H7 (cell line): ENCODE results near the gene MKLN1. TPM values are rescaled to one million over a fixed set of nuclear protein-coding genes. Genes with fewer than 3 reads are reported as not detected.
"Not testable (repeated sequence)": the region's sequence is repeated elsewhere in the genome, so short reads cannot be mapped to it uniquely, and the experiment has no call there.

Experiments
- DNase-seq: peaks from one replicate; pipeline ENCODE4 v3.0.0; 2012
- H3K27me3 ChIP-seq: 2 replicates; pipeline ENCODE4 v1.6.0; 2011; ENCODE audit warnings: mild to moderate bottlenecking, low read length; ENCODE audit not compliant: control insufficient read depth, insufficient read depth
- H3K36me3 ChIP-seq: replicated peaks from 2 replicates; pipeline ENCODE4 v1.5.1; 2011; ENCODE audit warnings: low read length; ENCODE audit not compliant: control insufficient read depth, insufficient read depth
- H3K4me3 ChIP-seq: 2 replicates; pipeline ENCODE4 v1.5.1; 2011; ENCODE audit warnings: low read depth, mild to moderate bottlenecking, control low read depth, low read length, moderate library complexity; ENCODE audit not compliant: insufficient read depth
- total RNA-seq: library from RNA; depleted of rRNA; stranded (reverse); fragments of >200 nt; shearing (Covaris generic); gene quantifications from 2 replicates; pipeline ENCODE4 v1.2.3, GENCODE V29; 2014

MKLN1 gene
- total RNA-seq, 1 experiment from 2014 or later = 22.9 TPM

DNA sequence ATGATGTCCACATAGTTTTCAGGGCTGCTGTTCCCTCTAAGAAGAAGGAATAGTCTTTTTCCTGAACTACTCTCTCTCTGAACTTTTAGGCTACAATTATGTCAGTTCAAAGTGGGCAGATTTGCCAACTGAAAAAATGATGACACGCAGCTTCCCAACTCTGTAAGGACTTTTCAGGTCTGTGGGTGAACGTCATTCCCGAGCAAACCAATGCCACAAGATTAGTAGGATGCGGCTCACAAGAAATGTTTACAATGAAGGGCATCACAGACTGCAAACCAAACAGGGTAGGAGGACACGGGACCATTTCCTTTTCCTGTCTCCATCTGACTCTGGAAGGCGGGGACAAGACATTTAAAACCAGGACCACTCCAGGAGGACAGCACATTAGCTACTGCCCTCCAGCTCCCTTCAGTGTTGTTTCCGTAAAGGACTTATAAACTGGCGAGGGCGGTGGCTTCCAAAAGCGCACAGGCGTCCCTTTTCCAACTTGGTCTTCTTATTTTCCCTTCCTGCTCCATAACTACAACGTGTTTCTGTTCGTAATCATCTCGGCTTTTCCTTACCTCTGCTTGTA, 539 bp upstream of the MKLN1 start:
- no peaks in the 10 kb centered on the region for H3K36me3 ChIP-seq
- peak overlapping the region; percentile 93 for H3K4me3 ChIP-seq
- no peaks in the 10 kb centered on the region for H3K27me3 ChIP-seq
- DNase-seq = peak; percentile 43

DNA sequence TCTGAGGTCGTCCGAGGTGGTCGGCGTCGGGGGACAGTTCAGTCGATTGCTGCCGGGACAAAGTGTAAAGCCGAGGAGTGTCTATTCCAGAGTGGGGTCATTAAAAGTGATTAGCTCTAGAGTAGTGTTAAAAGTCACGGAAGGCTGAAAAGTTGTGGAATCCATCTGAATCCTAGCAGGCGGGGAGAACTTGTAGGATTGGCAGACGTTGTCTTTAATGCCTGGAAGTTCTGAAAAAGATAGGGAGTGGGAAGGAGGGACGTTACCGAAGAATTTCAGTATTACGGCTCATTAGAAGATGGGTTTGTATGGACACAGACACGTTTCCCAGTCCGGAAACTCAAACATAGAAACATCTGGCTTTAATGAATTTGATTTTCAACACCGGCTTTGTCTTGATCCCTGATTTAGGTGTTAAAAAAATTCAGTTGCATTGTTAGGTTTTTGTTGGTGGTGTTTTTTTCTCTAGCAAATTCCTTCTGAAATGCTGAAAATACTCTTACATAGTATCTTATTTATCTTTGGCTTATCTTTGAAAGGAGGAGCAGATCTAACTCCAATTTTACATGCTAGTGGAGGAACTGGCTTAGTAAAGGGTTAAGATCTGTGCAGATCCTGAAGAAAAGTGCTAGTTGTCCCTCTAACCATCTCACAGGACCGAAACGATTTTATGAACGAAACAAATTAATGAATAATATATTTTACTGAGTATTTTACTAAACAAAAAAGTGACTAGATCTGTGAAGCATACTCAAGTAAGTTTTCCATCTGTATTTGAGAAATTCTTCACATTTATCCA, 900 bp downstream of the MKLN1 start:
- no peaks in the 10 kb centered on the region for H3K27me3 ChIP-seq
- peak overlapping the region; percentile 93 for H3K4me3 ChIP-seq
- no peak for DNase-seq
- peaks cover 1% of the 10 kb centered on the region; the same call in 1 of the 2 replicates for H3K36me3 ChIP-seq

DNA sequence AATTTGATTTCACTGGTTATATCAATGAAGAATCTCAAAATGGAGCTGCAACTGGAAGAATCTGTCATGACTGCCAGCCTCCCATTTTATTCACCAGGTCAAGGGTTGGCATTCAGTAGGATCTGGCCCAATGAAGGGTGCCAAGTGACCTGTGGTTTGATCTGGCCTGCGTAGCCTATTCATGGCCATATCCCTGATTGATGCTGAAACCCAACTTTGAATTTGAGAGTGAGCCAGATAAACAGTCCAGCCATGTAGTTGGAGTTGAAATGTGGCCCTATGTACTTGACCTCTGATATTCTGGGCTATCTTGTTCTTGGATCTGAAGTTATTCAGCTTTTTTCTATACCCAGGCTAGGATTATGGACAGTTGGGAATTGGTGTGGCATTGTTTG, 1.5 kb downstream of the MKLN1 start:
- no peak for DNase-seq
- no peak overlapping the region; the same call in 1 of the 2 replicates for H3K4me3 ChIP-seq
- peaks cover 1% of the 10 kb centered on the region; the same call in 1 of the 2 replicates for H3K36me3 ChIP-seq
- no peaks in the 10 kb centered on the region for H3K27me3 ChIP-seq

DNA sequence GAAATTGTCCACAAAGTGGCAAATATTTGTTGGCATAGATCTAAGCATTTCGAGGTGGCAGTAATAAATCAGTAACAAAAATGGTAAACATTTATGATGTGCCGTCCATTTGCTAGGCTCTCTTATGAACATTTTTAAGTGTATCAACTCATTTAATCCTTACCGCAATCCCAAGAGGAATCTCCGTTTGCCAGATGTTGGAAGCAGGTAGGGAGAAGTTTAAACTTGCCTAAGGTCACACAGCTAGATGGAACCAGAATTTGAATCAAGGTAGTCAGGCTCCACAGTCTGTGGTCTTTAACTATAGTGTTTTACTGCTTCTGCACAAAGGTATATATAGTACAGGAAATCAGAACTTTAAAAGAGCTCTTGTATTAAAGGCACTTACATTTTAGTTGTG, 2.6 kb downstream of the MKLN1 start:
- Histone ChIP-seq H3K4me3 (no peak overlapping the region), H3K36me3 (peaks cover 1% of the 10 kb centered on the region; the same call in 1 of the 2 replicates), H3K27me3 (no peaks in the 10 kb centered on the region)
- DNase-seq = no peak

DNA sequence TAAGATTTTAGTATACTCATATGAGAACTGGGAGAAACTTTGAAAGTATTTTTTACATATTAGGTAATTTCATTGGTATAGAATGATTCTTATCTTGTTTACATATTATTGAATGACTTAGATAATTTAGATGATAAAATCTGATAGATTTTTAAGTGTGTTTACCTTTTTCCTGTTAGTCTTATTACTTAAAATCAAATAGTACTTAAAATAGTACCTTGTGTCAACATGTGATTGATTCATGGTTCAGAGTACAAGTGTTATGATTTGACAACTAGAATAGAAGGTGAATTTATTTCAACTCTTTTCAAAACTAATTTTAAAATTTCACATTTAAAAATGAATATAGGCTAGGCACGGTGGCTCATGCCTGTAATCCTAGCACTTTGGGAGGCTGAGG, 4.1 kb downstream of the MKLN1 start:
- Histone ChIP-seq H3K36me3 (peaks cover 1% of the 10 kb centered on the region; the same call in 1 of the 2 replicates), H3K27me3 (no peaks in the 10 kb centered on the region), H3K4me3 (no peak overlapping the region)
- DNase-seq = no peak

DNA sequence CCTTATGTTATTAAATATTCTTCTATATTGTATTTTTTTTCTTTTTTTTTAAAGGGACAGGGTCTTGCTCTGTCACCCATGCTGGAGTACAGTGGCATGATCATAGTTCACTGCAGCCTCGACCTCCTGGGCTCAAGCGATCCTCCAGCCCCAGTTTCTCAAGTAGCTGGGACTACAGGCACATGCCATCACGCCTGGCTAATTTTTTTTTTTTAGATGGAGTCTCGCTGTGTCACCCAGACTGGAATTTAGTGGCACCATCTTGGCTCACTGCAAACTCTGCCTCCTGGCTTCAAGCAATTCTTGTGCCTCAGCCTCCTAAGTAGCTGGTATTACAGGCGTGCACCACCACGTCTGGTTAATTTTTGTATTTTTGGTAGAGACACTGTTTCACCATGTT, 5.1 kb downstream of the MKLN1 start:
- H3K27me3 ChIP-seq, H3K4me3 ChIP-seq, DNase-seq, H3K36me3 ChIP-seq: not testable (repeated sequence)

DNA sequence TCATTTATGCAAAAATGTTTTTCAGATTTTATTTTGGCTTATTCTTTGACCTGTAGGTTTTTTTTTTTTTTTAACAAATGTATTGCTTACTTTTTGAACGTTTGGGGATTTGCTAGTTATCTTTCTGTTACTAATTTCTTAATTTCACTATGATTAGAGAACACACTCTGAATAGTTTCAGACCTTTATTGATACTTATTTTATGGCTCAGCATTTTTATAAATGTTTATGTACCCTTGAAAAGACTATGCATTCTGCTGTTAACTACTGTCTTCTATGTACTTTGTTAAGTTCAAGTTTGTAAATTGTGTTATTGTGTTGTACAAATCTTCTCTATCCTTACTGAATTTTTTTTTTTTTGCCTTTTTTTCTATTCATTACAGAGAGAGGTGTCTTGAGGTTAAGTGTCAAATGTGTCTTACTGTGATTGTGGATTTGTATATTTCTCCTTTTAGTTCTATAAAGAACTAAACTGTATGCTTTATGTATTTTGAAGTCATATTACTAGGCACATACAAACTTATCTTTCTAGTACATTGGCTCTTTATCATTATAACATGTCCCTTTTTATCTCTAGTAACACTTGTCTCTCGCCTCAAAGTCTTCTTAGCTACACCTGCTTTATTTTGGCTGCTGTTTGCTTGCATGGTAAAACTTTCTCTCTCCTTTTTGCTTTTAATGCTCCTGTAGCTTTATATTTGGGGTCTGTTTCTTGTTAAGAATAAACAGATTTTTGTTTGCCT, 8.1 kb downstream of the MKLN1 start:
- no peaks in the 10 kb centered on the region for H3K27me3 ChIP-seq
- peaks cover 1% of the 10 kb centered on the region; the same call in 1 of the 2 replicates for H3K36me3 ChIP-seq
- no peak overlapping the region for H3K4me3 ChIP-seq
- no peak for DNase-seq

DNA sequence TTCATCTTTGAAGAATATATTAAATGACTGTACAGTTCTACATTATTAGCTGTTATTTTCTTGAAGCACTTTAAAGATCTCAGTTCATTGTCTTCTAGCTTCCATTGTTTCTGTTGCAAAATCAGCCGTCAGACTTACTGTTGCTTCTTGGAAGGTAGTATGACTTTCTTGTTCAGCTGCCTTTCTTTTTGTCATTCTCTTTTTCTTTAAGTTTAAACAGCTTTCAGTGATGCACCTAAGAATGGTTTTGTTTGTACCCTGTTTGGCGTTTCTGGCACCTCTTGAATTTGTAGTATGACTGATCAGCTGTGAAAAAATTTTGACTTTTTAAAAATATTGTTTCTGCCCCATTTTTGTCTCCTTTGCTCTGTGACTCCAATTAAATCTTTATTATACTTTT, 9.3 kb downstream of the MKLN1 start:
- Histone ChIP-seq H3K36me3 (peaks cover 1% of the 10 kb centered on the region; the same call in 1 of the 2 replicates), H3K27me3 (no peaks in the 10 kb centered on the region), H3K4me3 (no peak overlapping the region)
- DNase-seq = no peak

DNA sequence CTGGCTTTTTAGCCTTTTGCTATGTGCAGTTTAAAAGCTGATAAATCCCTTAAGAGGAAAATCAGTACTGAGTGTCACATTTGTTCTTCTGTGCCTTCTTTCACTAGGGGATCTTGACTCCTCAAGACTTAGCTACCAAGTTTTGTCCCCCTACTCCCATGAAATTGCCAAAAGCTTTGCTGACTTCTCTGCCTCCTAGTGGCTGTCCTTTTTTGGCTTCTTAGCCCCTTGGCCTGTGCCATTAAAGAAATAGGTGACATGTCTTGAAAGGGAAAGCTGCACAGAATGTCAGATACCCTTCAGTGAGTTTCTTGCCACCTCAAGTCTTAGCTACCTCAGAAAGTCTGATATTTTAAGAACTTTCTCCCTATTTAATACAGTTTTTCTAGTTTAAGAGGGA, 10.5 kb downstream of the MKLN1 start:
- DNase-seq = no peak
- no peaks in the 10 kb centered on the region for H3K36me3 ChIP-seq
- no peaks in the 10 kb centered on the region for H3K27me3 ChIP-seq
- no peak overlapping the region for H3K4me3 ChIP-seq

DNA sequence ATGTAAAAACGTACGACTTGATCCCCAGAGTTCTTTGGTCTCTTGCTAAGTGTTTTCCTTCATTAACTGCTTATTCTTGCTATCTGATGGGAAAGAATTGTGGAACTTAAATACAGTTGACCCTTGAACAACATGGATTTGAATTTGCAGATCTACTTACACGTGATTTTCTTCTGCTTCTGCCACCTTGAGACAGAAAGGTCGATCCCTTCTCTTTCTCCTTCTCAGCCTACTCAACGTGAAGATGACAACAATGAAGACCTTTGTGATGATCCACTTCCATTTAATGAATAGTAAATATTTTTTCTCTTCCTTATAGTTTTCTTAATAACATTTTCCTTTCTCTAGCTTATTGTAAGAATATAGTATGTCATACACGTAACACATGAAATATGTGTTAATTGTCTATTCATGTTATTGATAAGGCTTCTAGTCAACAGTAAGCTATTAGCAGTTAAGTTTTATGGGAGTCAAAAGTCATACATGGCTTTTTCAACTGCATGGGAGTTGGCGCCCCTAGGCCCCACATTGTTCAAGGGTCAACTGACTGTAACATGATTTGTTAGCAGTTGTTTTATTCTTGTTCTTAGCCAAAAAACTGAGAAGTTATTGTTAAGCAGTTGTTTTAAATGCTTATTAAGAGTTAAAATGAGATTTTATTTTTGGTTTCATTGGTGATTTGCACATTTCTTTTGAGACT, 11.2 kb downstream of the MKLN1 start:
- no peak for DNase-seq
- Histone ChIP-seq H3K27me3 (no peaks in the 10 kb centered on the region), H3K4me3 (no peak overlapping the region), H3K36me3 (no peaks in the 10 kb centered on the region)

DNA sequence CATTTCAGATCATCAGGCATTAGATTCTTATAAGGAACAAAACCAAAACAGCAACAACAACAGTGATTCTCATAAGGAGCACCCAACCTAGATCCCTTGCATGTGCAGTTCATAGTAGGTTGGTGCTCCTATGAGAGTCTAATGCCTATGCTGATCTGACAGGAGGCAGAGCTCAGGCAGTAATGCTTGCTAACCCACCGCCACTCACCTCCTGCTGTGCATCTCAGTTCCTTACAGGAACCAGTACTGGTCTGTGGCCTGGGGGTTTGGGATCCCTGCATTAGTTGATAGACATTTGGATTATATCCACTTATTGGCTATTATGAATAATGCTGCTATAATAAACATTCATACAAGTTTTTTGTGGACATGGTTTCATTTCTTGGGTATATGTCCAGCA, 14.0 kb downstream of the MKLN1 start:
- Histone ChIP-seq H3K27me3 (no peaks in the 10 kb centered on the region), H3K36me3 (no peaks in the 10 kb centered on the region), H3K4me3 (no peak overlapping the region)
- DNase-seq = no peak

DNA sequence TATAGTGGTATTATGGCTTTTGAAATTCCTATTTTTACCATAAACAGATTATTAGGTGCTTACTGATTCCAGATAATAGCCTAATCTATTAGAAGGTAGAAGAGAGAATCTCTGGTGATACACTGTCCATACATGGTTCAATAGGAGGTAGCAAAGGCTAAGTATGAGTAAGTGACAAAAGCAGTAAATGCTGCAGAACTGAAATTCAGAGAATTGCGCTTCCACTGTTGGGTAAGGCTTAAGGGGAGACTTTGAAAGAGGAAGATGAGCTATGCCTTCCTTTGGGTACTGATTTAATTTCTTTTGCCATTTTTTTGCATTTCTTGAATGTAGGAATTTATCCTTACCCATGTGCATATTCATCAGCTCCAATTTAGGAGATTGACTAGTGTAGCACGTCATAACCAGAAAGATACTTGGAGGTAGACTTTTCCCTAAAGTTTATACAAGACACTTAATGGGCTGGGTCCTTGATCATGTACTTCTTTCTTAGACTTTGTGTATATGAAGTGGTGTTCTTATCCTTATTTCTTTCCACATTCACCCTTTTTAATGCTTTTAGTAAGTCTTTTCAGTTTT, 15.3 kb downstream of the MKLN1 start:
- DNase-seq = no peak
- Histone ChIP-seq H3K36me3 (no peaks in the 10 kb centered on the region), H3K27me3 (no peaks in the 10 kb centered on the region), H3K4me3 (no peak overlapping the region)

DNA sequence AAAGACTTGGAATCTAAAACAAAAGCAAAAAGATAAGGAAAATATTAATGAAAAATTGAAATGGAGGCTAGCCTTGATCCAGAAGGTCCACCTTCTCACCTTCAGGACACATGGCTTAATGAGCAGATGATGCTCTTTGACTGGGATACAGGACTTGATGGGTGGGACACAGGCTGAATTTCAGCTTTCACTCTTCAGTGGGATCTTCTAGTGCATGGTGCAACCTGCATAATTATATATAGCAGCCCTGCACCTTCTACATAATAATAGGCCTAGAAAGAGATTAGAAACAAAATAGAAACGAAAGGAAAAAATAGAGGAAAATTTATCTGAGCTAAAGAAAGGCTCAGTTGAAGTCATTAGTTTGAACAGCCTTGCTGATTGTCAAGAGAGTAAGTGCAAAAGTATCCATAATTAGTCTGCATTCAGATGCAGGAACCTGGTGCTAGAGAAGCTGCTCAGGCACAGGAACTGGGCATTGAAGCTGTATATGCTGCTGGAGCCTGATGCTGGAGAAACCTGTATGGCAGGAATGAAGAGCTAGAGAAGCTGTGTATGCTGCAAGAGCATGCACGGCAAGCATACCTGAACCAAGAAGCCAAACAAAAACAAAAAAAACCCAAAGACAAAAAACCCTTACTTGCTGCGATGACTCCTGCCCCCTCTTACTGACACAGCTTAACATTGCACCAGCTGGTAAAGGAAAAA, 19.4 kb downstream of the MKLN1 start:
- no peaks in the 10 kb centered on the region for H3K27me3 ChIP-seq
- DNase-seq = no peak
- no peaks in the 10 kb centered on the region for H3K36me3 ChIP-seq
- no peak overlapping the region for H3K4me3 ChIP-seq

DNA sequence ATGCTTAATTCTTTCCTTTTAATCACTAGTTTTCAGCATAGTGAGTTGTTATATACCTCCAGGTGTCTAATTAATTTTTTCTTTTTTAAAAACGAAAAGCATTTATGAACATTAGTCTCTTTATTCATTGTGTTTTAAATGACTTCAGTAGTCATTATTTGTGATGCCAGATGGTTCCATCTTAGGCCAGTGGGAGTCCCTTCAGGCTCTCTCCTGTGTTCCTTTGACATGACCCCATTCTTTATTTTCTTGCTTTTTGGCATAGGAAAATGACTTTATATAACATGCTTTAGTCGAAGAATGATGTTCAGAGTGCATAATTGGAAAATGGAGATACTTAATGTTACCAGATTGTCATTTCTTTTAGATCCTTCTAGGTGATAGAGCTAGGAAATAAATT, 24.4 kb downstream of the MKLN1 start:
- H3K36me3 ChIP-seq = no peaks in the 10 kb centered on the region
- DNase-seq = no peak
- H3K27me3 ChIP-seq = no peaks in the 10 kb centered on the region
- H3K4me3 ChIP-seq = no peak overlapping the region
